ENCODE data around the gene ZNF592.

The ZNF592 gene

DNA sequence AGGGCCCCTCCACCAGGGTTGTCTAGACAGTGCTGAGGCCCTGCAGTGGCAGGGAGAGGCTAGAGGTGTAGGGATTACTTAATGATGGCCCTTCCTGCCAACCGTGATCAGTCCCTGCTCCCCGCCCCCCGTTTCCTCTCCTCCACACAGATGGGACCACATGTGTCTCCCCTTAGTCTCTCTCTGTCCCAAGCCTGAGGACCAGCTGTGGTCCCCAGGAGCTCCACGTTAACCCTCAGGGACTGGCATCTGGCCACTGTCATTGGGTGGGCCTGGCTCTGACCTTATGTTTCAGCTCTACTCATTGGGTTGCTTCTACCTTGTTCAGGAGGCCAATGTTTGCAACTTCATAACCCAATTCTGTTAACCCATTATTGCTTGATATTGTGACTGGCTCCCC, 62.8 kb downstream of the ZNF592 start:
- DNase-seq = no peak

GRCh38 chr15:84811828-84812227, 63.4 kb downstream of the ZNF592 start:
- no peak for DNase-seq

GRCh38 chr15:84812842-84813241, 64.5 kb downstream of the ZNF592 start:
- DNase-seq = no peak

GRCh38 chr15:84813435-84813834, 65.0 kb downstream of the ZNF592 start:
- DNase-seq = no peak

GRCh38 chr15:84813931-84814330, 65.5 kb downstream of the ZNF592 start:
- no peak for DNase-seq

DNA sequence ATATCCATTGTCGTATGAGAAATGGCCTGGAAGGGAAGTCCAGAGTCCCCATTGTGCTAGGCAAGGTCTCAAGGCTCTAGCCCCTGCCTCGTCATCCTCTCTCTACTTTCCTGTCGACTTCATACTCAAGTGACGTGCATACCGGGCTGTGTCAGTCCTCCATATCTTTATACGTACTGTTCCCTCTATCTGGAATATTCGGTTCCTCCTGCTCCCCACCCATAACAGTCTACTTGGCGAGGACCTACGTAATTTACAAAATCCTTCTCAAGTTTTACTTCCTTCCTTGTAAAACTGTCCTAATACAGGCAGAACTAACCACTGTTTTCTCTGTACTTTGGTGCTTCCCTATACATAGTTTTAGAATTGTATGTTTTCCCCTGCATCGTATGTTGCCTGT, 66.5 kb downstream of the ZNF592 start:
- no peak for DNase-seq

GRCh38 chr15:84816694-84817465, 68.5 kb downstream of the ZNF592 start, which contains the start of gene ALPK3:
ALPK3 (plus strand) TSS chr15:84817356; CDS start chr15:84817453, 97 bp downstream.
- no peak for DNase-seq

GRCh38 chr15:84817466-84818081, 69.2 kb downstream of the ZNF592 start:
- DNase-seq = no peak

GRCh38 chr15:84818261-84819131, 70.1 kb downstream of the ZNF592 start:
- DNase-seq = no peak

DNA sequence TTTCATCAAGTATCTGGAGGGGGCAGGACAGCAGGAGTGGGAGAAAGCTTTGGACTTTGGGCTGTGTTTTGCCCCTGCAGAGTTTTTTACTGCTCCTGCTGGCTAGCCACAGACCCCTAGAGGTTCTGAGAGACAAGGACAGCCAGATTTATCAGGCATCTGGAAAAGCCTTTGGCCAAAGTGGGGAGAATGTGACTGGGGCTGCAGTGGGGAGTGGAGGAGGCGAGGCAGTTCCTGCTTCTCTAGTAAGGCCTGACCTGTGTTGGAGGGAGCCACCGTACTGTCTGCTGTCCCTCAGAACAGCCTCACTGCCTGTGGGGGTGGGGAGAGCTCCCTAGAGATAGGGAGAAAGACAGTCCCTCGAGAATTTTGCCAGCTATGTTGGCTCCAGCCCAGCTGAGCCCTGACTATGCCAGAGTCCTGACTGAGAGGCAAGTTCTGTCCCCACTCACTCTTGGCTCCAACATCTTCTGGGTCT, 70.9 kb downstream of the ZNF592 start:
- no peak for DNase-seq

- no peak for DNase-seq
Measured at GRCh38 chr15:84819791-84820190, 71.4 kb downstream of the ZNF592 start.

- no peak for DNase-seq
Measured at GRCh38 chr15:84821501-84822021, 73.2 kb downstream of the ZNF592 start.

DNA sequence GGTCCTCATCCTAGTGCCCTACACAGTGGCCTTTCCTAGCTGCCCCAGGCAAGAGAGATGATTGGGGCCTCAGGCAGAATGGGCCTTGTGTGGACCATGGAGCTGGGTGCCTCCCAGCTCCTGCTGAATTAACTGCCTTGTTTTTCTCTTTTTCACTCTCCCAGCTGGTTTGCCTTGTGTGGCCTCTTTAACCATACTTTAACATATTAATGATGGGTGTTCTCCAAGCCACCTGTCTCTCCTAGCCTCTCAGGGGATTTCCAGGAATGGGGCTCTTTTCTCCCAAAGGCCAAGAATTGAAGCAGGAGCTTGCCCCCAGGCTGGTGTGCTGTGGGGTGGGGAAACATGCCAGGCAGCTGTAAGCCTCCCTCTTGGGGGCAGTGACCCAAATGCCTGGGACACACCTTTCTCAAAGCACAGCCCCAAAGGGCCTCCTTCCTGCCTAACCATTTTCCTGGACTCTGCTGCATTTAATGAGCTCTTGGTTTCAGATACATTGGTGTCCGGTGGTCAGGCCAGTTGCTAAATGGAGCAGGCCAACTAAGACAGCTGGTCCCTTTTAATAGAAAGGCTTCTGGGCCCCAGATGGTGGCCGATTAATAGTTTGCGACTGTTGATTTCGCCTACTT, 74.4 kb downstream of the ZNF592 start:
- no peak for DNase-seq

- no peak for DNase-seq
Measured at GRCh38 chr15:84823282-84823878, 75.0 kb downstream of the ZNF592 start.

GRCh38 chr15:84824260-84825007, 76.0 kb downstream of the ZNF592 start:
- DNase-seq = no peak

DNA sequence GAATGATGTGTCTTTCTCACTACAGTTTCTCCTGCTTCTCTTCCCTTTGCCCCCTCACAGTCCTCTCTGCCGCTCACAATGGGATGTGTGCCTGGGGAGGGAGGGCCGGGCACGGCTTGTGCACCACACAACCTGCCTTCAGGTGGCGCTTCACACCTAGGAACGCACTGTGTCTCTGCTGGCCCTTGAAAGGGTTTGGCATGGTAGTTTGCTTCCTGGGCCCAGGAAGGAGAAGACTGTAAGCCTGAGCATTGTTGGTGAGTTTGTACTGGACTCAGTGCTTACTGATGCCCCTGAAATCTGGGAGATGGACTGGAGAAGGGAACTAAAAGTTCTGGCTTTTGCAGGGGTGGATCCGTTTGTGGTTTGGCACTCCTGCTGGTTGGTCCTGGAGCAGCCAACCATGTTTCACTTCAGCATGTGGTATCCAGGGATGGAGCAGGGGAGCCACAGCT, 78.0 kb downstream of the ZNF592 start:
- no peak for DNase-seq

- no peak for DNase-seq
Measured at GRCh38 chr15:84827246-84827645, 78.9 kb downstream of the ZNF592 start.

GRCh38 chr15:84828086-84828908, 79.9 kb downstream of the ZNF592 start:
- DNase-seq = no peak

- no peak for DNase-seq
Measured at GRCh38 chr15:84829428-84829827, 81.0 kb downstream of the ZNF592 start.

DNA sequence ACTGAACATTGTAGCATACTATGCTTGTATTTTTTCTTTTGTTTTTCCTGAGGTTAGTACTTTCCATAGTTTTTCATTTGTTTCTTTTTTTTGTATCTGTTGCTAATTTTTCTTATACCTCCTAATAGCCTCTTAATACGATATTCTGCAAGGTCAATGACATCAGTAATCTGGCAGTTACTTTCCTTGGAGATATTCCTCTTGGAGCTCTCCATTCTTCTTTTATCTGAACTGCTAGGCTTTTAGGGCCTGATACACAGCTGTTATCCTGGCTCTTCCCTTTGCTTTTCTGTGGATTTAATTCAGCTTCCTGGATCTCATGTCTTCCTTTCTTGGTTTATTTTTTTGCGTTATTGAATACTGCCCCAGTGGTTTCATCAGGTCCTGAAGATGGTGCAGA, 81.6 kb downstream of the ZNF592 start:
- DNase-seq = no peak

All from NCI-H510A (cell line).